GM18517 (cell line): Measurements from ENCODE around the gene PTRH1.

Source experiments
- ATAC-seq: cut with Tn5 transposase; IDR thresholded peaks from one replicate; pipeline ENCODE4 v1.9.1; 2021; ENCODE audit warnings: mild to moderate bottlenecking, moderate library complexity; ENCODE audit not compliant: unreplicated experiment

Gene PTRH1

GRCh38 chr9:127741831-127742434 is 26.5 kb upstream of the PTRH1 start:
- no peak for ATAC-seq

- ATAC-seq, result no peak
Observed at GRCh38 chr9:127739614-127740330, 24.3 kb upstream of the PTRH1 start.

DNA sequence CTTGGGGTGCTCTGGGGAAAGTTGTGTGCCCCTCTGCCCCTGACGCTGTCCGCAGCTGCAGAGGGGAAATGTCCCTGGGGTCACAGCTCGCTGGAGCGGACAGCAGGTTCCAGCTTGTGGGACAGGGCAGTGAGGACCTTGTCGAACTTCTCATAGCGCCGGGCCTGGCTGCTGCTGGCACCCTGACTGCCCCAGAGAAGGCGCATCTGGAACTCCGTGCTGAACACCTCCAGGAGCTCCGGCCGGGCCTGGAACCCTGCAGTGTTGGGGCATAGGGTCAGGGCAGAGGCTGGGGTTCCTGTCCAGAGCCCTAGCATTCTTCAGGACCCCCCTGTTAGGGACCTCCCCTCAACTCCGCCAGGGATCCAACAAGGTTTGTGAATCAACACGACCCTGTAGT is 23.2 kb upstream of the PTRH1 start:
- ATAC-seq, result no peak

DNA sequence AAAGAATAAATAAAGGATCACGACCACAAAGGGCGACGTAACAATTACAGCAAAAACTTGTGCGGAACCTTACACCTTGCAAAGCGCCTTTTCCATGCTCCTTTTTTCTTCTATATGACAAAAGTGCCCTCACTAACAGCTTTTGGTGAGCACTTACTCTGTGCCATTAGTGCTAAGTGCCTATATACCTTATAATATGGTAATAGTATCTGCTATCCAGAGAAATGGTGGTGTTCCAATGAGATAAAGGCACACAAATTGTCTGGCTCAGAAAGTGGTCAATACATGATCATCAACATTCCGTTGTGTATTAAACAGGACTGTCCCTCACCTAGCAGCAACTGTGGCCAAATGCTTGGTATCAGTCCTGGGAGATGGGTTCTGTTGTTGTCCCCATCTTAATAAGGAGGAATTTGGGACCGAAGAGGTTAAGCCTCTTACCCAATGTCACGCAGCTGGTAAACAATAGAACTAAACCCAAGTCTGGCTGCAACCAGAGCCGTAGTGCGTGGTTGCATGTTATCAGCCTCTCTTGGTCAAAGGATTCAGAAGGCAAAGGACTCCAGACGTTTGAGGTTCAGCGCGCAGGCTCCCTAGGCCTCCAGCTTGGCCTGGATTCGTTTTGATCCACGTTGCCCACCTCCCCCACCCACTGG is 20.2 kb upstream of the PTRH1 start:
- ATAC-seq, result peak; percentile 10

DNA sequence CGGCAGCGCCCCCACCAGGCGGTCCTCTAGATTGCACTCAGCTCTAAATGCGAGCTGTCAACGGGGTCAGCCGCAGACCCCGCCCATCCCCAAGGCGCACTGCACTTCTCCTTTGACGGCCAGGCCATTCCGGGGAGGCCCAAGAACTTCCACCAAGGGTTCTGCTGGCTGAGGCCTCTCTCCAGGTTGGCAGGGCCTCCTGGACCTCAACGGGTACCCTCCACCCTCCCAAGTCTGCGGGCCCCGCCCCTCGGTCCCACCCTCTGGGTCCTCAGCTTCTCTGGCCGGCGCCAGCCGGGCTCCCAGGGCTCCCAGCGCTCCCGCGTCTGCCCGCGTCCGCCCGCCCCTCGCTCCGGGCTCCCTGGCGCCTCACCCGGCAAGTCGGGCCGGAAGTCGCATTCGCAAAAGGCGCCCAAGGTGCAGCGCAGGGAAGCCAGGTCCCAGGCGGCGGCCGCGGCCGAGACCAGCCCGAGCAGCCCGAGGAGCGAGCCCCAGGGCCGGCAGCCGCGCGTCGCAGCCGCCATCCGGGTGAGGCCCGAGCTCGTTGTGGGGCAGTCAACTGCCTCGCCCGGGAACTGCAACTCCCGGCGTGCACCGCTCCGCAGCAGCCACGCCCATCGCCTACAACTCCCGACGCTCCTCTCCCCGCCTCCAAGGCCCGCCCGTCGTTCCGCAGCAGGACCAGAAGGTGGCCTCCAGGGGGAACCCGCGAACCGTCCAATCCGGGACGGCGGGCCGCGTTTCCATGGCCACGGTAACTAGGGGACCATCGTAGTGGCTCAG is 19.5 kb upstream of the PTRH1 start, which contains the start of gene TOR2A:
Gene TOR2A (minus strand): TSS at position 548 of the 783 bp plus-strand sequence. CDS start 24 bp downstream, at position 524.
- ATAC-seq, result peak; percentile 83

- ATAC-seq, result no peak
Observed at GRCh38 chr9:127734247-127734746, 18.8 kb upstream of the PTRH1 start.

- no peak for ATAC-seq
Observed at GRCh38 chr9:127733614-127734013, 18.2 kb upstream of the PTRH1 start.

DNA sequence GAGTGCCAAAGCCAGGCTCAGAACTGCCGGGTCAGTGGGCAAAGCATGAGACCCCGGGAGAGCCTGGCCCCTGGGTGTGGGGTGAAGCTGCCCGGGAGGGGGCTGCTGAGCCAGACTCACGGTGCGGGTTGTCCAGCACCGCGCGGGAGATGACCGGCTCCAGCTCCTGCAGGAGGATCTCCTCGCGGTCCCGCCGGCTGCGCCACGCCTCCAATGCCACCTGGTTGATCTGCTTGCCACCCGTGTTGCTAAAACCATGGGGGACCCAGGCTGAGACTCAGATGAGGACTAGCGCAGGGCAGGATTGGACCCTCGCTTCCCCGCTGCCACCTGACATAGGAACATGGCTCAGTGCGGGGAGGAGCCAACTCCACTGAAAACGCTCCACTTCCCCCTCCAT is 17.0 kb upstream of the PTRH1 start:
- no peak for ATAC-seq

GRCh38 chr9:127731938-127732337 is 16.5 kb upstream of the PTRH1 start:
- ATAC-seq, result no peak

DNA sequence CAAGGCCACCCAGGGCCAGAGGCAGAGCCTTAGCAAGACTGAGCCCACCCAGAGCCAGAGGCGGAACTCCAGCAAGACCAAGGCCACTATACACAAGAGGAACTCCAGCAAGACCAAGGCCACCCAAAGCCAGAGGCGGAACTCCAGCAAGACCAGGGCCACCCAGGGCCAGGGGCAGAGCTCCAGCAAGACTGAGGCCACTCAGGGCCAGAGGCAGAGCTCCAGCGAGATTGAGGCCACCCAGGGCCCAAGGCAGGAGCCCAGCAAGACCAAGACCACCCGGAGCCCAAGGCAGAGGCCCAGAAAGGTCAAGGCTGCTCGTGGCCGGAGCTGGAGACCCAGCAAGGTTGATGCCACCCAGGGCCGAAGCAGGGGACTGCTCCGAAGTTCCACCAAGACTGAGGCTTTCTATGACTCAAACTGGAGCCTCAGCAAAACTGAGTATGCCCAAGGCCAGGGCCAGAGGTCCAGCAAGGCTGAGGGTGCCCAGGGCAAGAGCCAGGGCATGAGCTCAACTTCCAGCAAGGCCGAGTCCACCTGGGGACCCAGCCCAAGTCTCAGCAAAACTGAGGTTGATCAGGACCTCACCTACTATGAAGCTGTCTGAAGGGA is 15.4 kb upstream of the PTRH1 start:
- no peak for ATAC-seq

- ATAC-seq, result no peak
Observed at GRCh38 chr9:127730262-127730661, 14.8 kb upstream of the PTRH1 start.

GRCh38 chr9:127729522-127730256 is 14.2 kb upstream of the PTRH1 start:
- no peak for ATAC-seq

- no peak for ATAC-seq
Observed at GRCh38 chr9:127728808-127729207, 13.3 kb upstream of the PTRH1 start.

DNA sequence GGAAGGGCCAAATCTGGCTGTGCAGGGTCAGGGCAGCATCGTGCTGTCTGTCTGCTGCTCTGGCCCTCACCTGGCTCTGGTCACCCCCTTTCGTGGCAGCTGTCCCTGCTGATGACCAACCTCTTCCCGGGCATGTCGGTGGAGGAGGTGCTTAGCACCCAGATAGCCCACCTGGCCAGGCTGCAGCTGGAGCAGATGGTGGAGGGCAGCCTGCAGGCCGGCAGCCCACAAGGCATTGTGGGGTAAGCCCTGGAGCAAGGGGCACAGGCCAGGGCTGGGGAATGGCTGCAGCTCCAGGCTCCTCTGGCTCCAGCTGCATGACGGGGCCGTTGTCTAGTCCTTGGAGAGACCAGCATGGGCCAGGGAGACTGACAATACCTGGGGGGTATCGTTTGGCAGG is 11.4 kb upstream of the PTRH1 start:
- ATAC-seq, result no peak

DNA sequence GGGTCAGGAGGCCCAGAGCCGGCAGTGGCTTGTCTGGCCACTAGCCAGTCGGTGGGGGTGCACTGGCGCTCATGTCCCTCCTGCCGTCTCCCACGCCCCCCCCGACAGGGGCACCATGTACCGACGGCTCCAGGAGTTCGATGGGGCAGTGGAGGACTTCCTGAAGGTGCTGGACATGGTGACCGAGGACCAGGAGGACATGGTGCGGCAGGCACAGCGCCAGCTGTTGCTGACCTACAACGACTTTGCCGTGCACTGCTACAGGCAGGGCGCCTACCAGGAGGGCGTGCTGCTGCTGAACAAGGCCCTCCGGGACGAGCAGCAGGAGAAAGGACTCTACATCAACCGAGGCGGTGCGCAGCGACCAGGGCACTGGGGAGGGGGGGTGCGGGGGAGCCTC is 8.5 kb upstream of the PTRH1 start:
- ATAC-seq, result no peak

GRCh38 chr9:127723444-127723843 is 8.0 kb upstream of the PTRH1 start:
- no peak for ATAC-seq

GRCh38 chr9:127723013-127723412 is 7.5 kb upstream of the PTRH1 start:
- ATAC-seq, result no peak

DNA sequence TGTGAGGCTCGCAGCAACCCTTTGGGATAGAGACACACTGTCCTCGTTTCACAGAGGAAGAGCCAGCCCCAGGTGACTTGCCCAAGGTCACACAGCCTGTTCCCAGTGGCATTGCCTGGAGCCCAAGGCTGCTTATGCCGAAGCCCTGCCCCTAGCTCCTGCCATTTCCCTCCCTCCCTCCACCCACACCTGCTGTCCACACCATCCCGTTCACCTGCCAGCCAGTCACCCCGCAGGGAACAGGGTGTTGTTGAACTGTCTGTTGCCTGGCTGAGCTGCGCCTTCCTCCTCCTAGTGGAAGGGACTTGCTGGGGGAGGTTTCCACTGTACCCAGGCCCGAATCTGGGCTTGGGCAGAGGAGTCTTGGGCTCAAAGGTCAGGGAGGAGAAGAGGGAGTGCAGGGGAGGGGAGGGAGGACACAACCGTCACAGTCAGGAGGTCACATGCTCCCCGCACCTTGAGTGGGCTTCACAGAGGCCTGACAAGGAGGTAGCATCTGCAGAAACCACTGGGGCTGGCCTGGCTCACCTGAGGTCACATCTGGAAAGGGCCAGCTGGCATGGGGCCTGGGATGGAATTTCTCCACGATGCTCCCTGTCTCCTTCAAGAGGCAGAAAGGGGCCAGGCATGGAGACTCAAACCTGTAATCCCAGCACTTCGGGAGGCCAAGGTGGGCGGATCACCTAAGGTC is 6.7 kb upstream of the PTRH1 start:
- no peak for ATAC-seq

DNA sequence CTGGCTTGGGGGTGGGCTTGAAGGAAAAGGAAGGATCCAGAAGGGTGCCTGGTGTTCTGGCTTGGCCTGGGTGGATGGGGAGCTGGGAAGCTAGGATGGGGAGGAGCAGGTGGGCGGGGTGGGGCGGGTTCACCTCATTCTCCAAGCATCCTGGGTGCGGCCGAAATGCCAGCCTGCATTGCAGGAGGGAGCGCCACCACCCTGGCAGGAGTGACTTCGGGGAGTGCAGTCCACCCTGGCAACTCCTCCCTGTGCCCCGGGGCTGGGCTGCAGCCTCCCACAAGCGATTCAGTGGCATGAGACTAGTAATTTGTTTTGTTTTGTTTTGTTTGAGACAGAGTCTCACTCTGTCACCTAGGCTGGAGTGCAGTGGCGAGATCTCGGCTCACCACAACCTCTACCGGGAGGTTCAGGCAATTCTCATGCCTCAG is 5.9 kb upstream of the PTRH1 start:
- no peak for ATAC-seq

DNA sequence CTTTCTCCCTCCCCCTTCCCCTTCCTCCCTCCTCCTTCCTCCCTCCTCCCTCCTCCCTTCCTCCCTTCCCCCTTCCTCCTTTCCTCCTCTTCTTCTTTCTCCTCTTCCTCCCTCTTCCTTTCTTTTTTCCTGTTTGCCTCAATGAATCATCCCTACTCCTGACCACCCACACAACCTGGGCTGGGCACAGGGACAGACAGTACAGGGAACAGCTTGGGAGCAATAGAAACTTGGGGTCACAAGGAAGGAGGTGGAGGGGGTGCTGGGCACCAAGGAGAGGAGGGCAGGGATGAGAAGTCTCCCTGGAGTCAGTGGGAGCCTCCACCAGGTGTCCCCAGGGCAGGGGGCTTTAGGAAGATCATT is 5.4 kb upstream of the PTRH1 start:
- ATAC-seq, result no peak
